ENCODE results near the gene TNFRSF17. TPM values are rescaled to one million over a fixed set of nuclear protein-coding genes. Genes with fewer than 3 reads are reported as not detected.

TNFRSF17 gene
- polyA plus RNA-seq, 3 donors = 0.26 TPM; not detected in 2

- Histone ChIP-seq H4K20me1 (ENCODE audit: insufficient read depth, low read length) (no peaks in the 10 kb centered on the region), H3K36me3 (replicated peaks in 1 of 2; ENCODE audit: control insufficient read depth in 1 of 2, insufficient read depth in 2 of 2, low read length in 2 of 2) (no peaks in the 10 kb centered on the region), H3K9me3 (replicated peaks in 1 of 2; ENCODE audit: control insufficient read depth in 1 of 2, insufficient read depth in 1 of 2, low read length in 2 of 2) (no peaks in the 10 kb centered on the region), H3K27ac (ENCODE audit: low read depth in 1 of 2, low read length in 2 of 2) (no peak overlapping the region), H3K9ac (ENCODE audit: insufficient read depth, low read length, poor library complexity, severe bottlenecking) (no peak overlapping the region), H2AFZ (ENCODE audit: insufficient read depth, low read depth, low read length, poor library complexity, severe bottlenecking) (no peak overlapping the region), H3K4me3 (replicated peaks in 1 of 3; ENCODE audit: low read depth in 2 of 3, low read length in 3 of 3) (no peak overlapping the region), H3K4me2 (replicated peaks; ENCODE audit: extremely low read depth, low read length, poor library complexity, severe bottlenecking) (no peak overlapping the region), H3K79me2 (ENCODE audit: insufficient read depth, low read length) (no peaks in the 10 kb centered on the region), H3K27me3 (ENCODE audit: control insufficient read depth in 2 of 2, insufficient read depth in 2 of 2, low read length in 2 of 2) (no peaks in the 10 kb centered on the region), H3K4me1 (ENCODE audit: control insufficient read depth in 1 of 2, insufficient read depth in 2 of 2, low read length in 2 of 2) (no peaks in the 10 kb centered on the region)
- TF ChIP-seq CTCF (IDR thresholded peaks at IDR 0.05) = no peak
- H3K36me3 Mint-ChIP-seq = no peaks in the 10 kb centered on the region
- WGBS (ENCODE audit: insufficient coverage) = 84% methylated on average over 8 of the region's 8 CpGs
- DNase-seq = no peak
- H3K27ac Mint-ChIP-seq = no peak overlapping the region
- H3K4me3 Mint-ChIP-seq = no peak overlapping the region
- H3K4me1 Mint-ChIP-seq = no peaks in the 10 kb centered on the region
- H3K9me3 Mint-ChIP-seq = peaks cover 0 to 2% (median 0%) of the 10 kb centered on the region in 7 donors
- intact Hi-C loops (cut with micrococcal nuclease) = no loop called here
- peaks cover 0 to 6% (median 0%) of the 10 kb centered on the region in 3 donors for H3K27me3 Mint-ChIP-seq (ENCODE audit: low read depth in 3 of 3)
Observed at GRCh38 chr16:11955713-11956123, 9.3 kb upstream of the TNFRSF17 start.

- WGBS (ENCODE audit: insufficient coverage) = 100% methylated on average over 1 of the region's 2 CpGs
- no peak overlapping the region for H3K4me3 Mint-ChIP-seq
Observed at GRCh38 chr16:11956558-11956957, 8.5 kb upstream of the TNFRSF17 start.

More at GRCh38 chr16:11956558-11956957, 8.5 kb upstream of the TNFRSF17 start:
- no peak for TF ChIP-seq CTCF (IDR thresholded peaks at IDR 0.05)
- Histone ChIP-seq H3K4me3 (replicated peaks in 1 of 3; ENCODE audit: low read depth in 2 of 3, low read length in 3 of 3) (no peak overlapping the region), H3K79me2 (ENCODE audit: insufficient read depth, low read length) (no peaks in the 10 kb centered on the region), H3K4me1 (ENCODE audit: control insufficient read depth in 1 of 2, insufficient read depth in 2 of 2, low read length in 2 of 2) (no peaks in the 10 kb centered on the region), H2AFZ (ENCODE audit: insufficient read depth, low read depth, low read length, poor library complexity, severe bottlenecking) (no peak overlapping the region), H3K9ac (ENCODE audit: insufficient read depth, low read length, poor library complexity, severe bottlenecking) (no peak overlapping the region), H4K20me1 (ENCODE audit: insufficient read depth, low read length) (no peaks in the 10 kb centered on the region), H3K36me3 (replicated peaks in 1 of 2; ENCODE audit: control insufficient read depth in 1 of 2, insufficient read depth in 2 of 2, low read length in 2 of 2) (no peaks in the 10 kb centered on the region), H3K4me2 (replicated peaks; ENCODE audit: extremely low read depth, low read length, poor library complexity, severe bottlenecking) (no peak overlapping the region), H3K27me3 (ENCODE audit: control insufficient read depth in 2 of 2, insufficient read depth in 2 of 2, low read length in 2 of 2) (no peaks in the 10 kb centered on the region), H3K27ac (ENCODE audit: low read depth in 1 of 2, low read length in 2 of 2) (no peak overlapping the region), H3K9me3 (replicated peaks in 1 of 2; ENCODE audit: control insufficient read depth in 1 of 2, insufficient read depth in 1 of 2, low read length in 2 of 2) (no peaks in the 10 kb centered on the region)
- peaks cover 0 to 2% (median 0%) of the 10 kb centered on the region in 7 donors for H3K9me3 Mint-ChIP-seq
- peaks cover 0 to 6% (median 0%) of the 10 kb centered on the region in 3 donors for H3K27me3 Mint-ChIP-seq (ENCODE audit: low read depth in 3 of 3)
- no peaks in the 10 kb centered on the region for H3K4me1 Mint-ChIP-seq
- intact Hi-C loops (cut with micrococcal nuclease) = no loop called here
- H3K27ac Mint-ChIP-seq = no peak overlapping the region
- DNase-seq = no peak
- H3K36me3 Mint-ChIP-seq = no peaks in the 10 kb centered on the region

Measured in CD14-positive monocyte (primary cell).